ENCODE data around the gene PSTPIP2. TPM values are rescaled to one million over a fixed set of nuclear protein-coding genes. Genes with fewer than 3 reads are reported as not detected.

PSTPIP2 gene
- total and polyA plus RNA-seq, 2 of the 4 experiments (the other 2 are of a cell fraction), result 10.4 to 12.4 TPM

- H3K4ac ChIP-seq (ENCODE audit: low read depth, low read length), result no peak overlapping the region
- intact Hi-C loops (cut with micrococcal nuclease), result no loop called here
Observed at GRCh38 chr18:46079336-46079735, 7.3 kb upstream of the PSTPIP2 start.

More at GRCh38 chr18:46079336-46079735, 7.3 kb upstream of the PSTPIP2 start:
- Histone ChIP-seq H4K8ac (ENCODE audit: low read depth in 2 of 2, low read length in 2 of 2) (no peak overlapping the region), H3K4me2 (ENCODE audit: low read depth, low read length) (no peak overlapping the region), H4K91ac (ENCODE audit: insufficient read depth, low read depth, low read length) (no peak overlapping the region), H3K4me1 (ENCODE audit: control insufficient read depth, insufficient read depth, low read length) (peaks cover 2% of the 10 kb centered on the region; the same call in 1 of the 2 replicates), H2BK15ac (ENCODE audit: low read depth, low read length) (no peak overlapping the region), H2AFZ (replicated peaks; ENCODE audit: low read length, poor library complexity) (no peak overlapping the region), H3K56ac (ENCODE audit: extremely low read depth, insufficient read depth, low read length) (no peak overlapping the region), H3K9me3 (ENCODE audit: control insufficient read depth, insufficient read depth, low read length) (no peaks in the 10 kb centered on the region), H3K27me3 (ENCODE audit: control insufficient read depth, insufficient read depth, low read length) (no peaks in the 10 kb centered on the region), H3K18ac (ENCODE audit: low read depth, low read length) (no peak overlapping the region), H4K5ac (ENCODE audit: low read depth, low read length) (no peak overlapping the region), H2BK20ac (ENCODE audit: low read depth, low read length) (no peak overlapping the region), H3K9ac (ENCODE audit: low read depth, low read length) (no peak overlapping the region), H3K14ac (replicated peaks; ENCODE audit: low read depth, low read length) (no peak overlapping the region), H2BK120ac (ENCODE audit: low read depth, low read length) (no peak overlapping the region), H3K36me3 (ENCODE audit: control insufficient read depth, insufficient read depth, low read length) (peaks cover 36% of the 10 kb centered on the region), H4K20me1 (ENCODE audit: insufficient read depth, low read length) (no peaks in the 10 kb centered on the region), H3K79me1 (ENCODE audit: low read depth in 1 of 2, low read length in 2 of 2) (peaks cover 6% of the 10 kb centered on the region in 2 experiments; a peak in 2 of 4 replicates), H3K27ac (ENCODE audit: insufficient read depth, low read length) (no peak overlapping the region), H3K9me1 (ENCODE audit: insufficient read depth, low read length) (no peaks in the 10 kb centered on the region), H2AK9ac (replicated peaks; ENCODE audit: low read depth, low read length, poor library complexity) (no peak overlapping the region), H2AK5ac (ENCODE audit: low read depth, low read length) (no peak overlapping the region), H3K4me3 (ENCODE audit: insufficient read depth, low read depth, low read length) (no peak overlapping the region), H3K23ac (ENCODE audit: low read depth, low read length) (no peak overlapping the region), H2BK5ac (ENCODE audit: low read depth, low read length, poor library complexity, severe bottlenecking) (no peak overlapping the region)
- dilution Hi-C loops (cut with HindIII; ENCODE audit: low sequenced_read_pairs, unreplicated experiment), result no loop called here
- ATAC-seq (ENCODE audit: low read depth) (no peak), DNase-seq (no peak)
- ChIA-PET POLR2A (ENCODE audit: unreplicated experiment) (no interaction called here), CTCF (no interaction called here)
- TF ChIP-seq USF2 (IDR thresholded peaks at IDR 0.05; ENCODE audit: low read depth, low read length) (no peak), CTCF (conservative IDR thresholded peaks at IDR 0.05; ENCODE audit: low read depth, low read length) (no peak), MAFK (IDR thresholded peaks at IDR 0.05; ENCODE audit: low read depth, low read length) (no peak), SMC3 (IDR thresholded peaks at IDR 0.05; ENCODE audit: low read depth, low read length) (no peak), CHD1 (IDR thresholded peaks at IDR 0.05; ENCODE audit: low read depth, low read length) (no peak), CEBPB (IDR thresholded peaks at IDR 0.05; ENCODE audit: low read depth, low read length) (no peak), RAD21 (IDR thresholded peaks at IDR 0.05; ENCODE audit: low read length) (no peak), NFE2L2 (IDR thresholded peaks at IDR 0.05; ENCODE audit: low read depth, low read length) (no peak), MXI1 (IDR thresholded peaks at IDR 0.05; ENCODE audit: borderline replicate concordance, low read depth, low read length) (no peak), RCOR1 (IDR thresholded peaks at IDR 0.05; ENCODE audit: insufficient replicate concordance, low read length) (no peak), RFX5 (IDR thresholded peaks at IDR 0.05; ENCODE audit: low read depth, low read length) (no peak)
- in situ Hi-C loops (cut with MboI; ENCODE audit: low sequenced_read_pairs), result loop anchor here (10.0 kb wide), 1 partner anchor 415 kb away; no protein-coding TSS in a partner anchor
- no TSS peak for BruUV-seq (replicated peaks)

Data from IMR-90 (cell line).